ENCODE data around the gene AFF3.
"Not testable (repeated sequence)": the region's sequence is repeated elsewhere in the genome, so short reads cannot be mapped to it uniquely, and the experiment has no call there.

The AFF3 gene, protein sequence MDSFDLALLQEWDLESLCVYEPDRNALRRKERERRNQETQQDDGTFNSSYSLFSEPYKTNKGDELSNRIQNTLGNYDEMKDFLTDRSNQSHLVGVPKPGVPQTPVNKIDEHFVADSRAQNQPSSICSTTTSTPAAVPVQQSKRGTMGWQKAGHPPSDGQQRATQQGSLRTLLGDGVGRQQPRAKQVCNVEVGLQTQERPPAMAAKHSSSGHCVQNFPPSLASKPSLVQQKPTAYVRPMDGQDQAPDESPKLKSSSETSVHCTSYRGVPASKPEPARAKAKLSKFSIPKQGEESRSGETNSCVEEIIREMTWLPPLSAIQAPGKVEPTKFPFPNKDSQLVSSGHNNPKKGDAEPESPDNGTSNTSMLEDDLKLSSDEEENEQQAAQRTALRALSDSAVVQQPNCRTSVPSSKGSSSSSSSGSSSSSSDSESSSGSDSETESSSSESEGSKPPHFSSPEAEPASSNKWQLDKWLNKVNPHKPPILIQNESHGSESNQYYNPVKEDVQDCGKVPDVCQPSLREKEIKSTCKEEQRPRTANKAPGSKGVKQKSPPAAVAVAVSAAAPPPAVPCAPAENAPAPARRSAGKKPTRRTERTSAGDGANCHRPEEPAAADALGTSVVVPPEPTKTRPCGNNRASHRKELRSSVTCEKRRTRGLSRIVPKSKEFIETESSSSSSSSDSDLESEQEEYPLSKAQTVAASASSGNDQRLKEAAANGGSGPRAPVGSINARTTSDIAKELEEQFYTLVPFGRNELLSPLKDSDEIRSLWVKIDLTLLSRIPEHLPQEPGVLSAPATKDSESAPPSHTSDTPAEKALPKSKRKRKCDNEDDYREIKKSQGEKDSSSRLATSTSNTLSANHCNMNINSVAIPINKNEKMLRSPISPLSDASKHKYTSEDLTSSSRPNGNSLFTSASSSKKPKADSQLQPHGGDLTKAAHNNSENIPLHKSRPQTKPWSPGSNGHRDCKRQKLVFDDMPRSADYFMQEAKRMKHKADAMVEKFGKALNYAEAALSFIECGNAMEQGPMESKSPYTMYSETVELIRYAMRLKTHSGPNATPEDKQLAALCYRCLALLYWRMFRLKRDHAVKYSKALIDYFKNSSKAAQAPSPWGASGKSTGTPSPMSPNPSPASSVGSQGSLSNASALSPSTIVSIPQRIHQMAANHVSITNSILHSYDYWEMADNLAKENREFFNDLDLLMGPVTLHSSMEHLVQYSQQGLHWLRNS (N-terminal part only)

DNA sequence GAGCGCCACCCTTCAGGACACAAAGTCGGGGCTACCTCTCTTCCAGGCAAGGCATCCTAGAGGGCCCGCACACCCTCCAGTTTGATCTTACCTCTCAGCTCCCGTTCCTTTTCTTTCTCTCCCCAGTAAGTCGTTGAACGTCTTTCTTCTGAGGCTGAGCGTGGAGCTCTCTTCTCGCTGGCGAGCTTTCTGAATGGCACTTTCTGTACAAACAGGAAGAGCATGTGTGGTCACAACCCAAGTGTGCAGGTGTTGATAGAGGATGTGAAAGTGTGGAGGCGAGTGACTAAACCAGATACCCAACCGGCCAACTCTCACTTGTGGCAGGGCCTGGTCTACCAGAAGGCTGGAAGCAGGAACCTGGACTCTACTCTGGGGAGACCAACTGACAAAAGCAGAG is at the start of gene AFF3:
AFF3 (minus strand) TSS at position 198 of the 400 bp plus-strand sequence. CDS start 38,136 bp downstream, outside the sequence.
- DNase-seq (ENCODE audit: low read depth in 2 of 3, low spot score in 1 of 3), result peak; percentile 45 to 58 (median 54)

DNA sequence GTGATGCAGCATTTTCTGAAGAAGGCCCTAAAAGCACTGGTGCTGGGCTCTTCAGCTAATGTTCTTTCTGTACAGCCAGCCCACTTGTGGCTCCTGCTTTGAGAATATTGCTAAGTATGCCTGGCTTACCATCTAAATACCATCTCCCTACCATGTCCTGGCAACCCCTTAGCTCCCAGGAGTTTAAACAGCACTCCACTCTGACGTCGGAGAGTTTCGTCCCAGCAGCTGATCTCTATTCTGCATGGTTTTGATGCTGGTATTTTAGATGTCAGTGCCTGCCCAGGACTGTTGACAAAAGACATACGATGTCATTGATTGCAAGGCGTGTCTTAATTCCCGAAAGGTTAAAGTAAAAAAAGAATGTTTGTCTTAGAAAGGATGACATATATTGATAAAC is 47.0 kb upstream of the AFF3 start:
- DNase-seq (ENCODE audit: low read depth in 2 of 3, low spot score in 1 of 3), result no peak

DNA sequence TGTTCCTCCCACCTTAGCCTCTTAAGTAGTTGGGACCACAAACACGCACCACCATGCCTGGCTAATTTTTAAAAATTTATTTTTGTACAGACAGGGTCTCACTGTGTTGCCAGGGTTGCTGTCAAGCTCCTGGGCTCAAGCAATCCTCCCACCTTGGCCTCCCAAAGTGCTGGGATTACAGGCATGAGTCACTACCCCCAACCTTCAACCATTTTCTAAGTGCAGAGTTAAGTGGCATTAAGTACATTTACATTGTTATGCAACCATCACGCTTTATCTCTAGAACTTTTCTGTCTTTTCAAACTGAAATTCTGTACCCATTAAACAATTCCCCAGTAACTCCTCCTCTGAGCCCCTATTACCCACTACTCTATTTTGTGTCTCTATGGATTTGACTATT is 45.9 kb upstream of the AFF3 start:
- no peak for DNase-seq (ENCODE audit: low read depth in 2 of 3, low spot score in 1 of 3)

DNA sequence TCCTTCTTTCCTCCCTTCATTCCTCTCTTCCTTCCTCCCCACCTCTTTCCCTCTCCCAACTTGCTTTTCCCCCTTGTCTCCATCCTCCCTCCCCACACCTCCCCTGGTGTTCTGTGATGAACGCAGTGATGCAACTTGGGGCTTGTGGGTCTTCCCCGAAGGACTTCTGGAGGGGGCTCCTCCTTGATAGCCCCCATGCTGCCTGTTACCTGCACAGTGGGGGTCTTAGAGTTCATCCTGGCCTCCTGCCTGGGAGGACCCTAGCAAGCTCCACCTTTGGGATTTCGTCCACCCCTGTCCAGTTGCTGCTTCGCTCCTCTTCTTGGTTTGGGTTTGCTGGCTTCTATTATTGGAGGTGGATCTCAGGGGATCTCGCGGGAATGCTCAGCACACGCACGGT is 43.7 kb upstream of the AFF3 start:
- DNase-seq (ENCODE audit: low read depth in 2 of 3, low spot score in 1 of 3), result no peak

DNA sequence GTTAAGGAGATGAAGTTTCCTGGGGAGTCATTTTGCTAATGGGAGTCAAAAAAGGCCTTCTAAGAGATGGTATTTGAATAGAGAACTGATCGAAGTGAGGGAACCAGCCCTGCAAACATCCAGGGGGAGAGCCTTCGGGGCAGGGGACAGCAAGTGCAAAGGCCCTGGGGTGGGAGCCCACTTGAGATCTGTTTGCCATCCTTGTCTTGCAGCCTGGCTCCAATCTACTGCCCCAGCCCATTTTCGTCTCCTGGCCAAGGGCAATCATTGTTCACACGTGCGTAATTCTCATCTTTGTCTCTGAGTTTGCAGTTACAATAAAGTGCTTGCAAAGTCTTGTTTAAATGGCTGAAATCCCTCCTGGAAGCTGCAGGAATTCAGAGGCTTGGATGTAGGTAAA is 43.1 kb upstream of the AFF3 start:
- no peak for DNase-seq (ENCODE audit: low read depth in 2 of 3, low spot score in 1 of 3)

DNA sequence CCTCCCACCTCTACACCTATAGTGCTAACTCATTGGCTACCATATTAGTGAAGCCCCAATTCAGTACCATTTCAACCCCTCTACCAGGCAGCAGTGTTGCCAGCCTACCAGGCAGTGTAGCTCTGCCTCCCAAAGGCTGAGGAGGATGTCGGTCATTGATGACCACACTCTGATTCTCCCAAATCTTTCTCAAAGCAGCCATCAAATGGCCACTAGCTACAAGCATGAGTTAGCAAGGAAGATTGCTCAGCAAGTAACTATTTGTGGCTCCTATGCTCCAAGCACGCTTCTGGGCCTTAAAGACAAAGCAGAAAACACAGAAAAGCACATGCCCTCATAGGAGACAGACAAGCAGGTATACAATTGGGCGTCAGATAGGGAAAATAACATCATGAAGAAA is 42.7 kb upstream of the AFF3 start:
- no peak for DNase-seq (ENCODE audit: low read depth in 2 of 3, low spot score in 1 of 3)

DNA sequence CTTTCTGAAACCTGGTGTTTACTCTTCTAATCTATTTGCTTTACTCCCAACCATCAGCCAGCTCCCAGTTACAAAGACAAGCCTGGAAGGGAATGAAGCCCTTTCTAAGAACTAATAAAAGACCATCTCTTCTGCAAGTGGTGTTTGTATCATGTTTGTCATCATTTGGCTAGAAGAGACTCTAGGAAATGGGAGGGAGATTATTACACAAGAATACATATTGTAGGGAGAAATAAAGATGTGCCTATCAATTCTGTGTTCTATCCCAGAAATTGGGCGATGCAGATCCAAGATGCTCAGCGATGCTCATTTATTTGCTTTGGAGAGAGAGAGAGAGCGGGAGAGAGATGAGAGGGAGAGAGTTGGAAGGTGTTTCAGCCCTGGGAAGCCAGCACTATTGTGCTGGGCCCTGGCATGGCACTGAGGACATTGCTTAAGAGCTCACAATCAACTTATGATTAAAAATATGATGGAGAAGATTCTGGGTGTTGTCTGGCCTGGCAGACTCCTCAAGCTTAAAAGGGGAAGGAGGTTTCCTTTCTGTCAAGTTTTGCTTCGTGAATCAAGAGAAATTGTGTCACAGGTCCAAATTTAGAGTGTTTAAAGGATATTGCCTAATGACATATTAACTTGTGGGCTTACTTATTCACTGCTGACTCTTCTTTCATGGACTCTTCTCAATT is 41.8 kb upstream of the AFF3 start:
- DNase-seq (ENCODE audit: low read depth in 2 of 3, low spot score in 1 of 3), result no peak

DNA sequence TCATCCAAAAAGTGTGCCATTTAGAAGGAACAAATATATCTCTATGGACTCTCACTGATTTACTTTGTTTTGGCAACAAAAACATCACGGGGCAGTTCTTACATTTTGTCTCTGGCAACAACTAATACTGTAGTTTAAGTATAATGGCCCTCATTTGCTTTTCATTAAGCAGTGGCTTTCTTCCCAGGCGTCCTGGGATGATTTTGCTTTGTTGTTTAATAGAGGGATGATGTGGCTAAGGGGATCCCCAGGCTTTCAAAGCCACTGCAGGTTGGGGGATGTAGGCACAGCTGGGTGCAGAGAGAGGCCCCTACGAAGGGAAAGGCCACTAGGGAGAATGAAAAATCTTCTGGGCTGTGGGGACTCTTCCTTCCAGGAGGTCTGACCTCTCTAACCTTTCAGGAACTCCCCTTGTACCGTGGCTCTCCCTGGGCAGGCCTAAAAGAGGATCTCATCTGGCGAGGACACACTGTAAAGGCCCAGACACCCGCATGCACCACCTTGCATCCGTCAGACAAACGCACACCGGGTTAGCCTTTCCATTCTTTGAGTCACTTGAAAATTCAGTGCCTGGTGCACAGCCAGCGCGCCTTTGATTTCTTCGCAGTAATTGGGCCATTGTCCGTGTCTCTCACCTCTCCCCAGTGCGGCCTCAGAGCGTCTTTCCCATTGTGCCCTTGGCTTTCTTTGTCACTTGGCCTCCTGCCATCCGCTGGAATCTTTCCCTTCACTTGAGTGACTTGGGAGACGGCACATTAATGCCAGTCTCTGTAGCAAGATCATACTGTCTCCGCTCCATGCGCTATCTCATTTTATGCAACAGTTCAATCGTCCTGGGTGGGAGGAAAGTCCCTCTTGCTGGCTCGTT is 40.3 kb upstream of the AFF3 start:
- DNase-seq (ENCODE audit: low read depth in 2 of 3, low spot score in 1 of 3), result no peak

DNA sequence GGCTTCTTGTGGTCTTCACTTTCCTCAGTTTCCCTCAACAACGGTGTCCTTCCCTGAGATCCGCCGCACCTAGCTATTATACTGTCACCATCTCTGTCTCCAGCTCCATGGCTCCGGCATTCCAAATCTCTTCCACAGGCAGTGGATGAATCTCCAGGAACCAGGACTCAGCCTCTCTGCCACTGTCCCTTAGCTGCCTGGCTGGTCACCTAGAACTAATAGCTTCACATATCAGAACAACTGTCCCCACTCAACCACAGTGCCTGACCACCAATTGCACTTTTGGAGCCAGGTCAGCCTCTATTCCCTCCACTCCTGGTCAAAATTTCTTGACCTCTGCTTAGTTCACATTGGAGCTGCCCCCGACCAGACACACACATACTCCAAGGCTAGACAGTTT is 38.1 kb upstream of the AFF3 start:
- DNase-seq (ENCODE audit: low read depth in 2 of 3, low spot score in 1 of 3), result no peak

DNA sequence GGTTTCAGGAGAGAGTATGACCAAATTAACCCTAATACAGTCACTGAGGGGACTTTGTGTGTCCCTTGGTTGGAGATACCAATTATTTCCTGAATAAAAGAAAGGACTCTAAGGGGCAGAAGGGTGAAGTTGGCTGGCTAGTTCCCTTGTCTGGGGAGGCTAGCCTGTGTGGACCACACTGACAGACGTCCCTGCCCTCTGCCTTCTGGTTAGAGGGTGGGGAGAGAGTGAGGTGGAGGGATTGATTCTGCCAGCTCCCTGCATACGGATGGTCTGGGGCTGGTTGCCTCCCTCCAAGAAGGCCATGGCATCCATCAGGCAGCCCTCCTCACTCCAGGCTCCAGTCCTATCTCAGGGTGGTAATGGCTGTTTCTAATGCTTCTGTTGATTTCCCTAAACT is 37.4 kb upstream of the AFF3 start:
- no peak for DNase-seq (ENCODE audit: low read depth in 2 of 3, low spot score in 1 of 3)

DNA sequence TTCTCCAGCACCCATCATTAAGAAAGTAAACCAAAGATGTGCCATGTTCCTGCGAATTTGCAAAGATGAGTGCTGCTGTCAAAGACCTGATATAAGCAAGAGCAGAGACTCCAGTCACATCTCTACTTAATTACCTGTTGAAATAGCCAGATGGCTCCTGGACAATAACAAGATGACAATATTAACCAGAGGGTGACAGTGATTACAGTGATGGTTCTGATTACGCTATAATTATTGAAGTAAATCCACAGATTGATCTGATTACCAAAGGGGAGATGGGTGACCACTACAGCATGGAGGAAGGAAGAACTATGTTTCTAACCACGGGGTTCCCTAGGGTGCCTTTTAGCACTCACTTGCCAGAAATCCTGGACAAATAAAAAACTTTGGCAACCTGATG is 36.5 kb upstream of the AFF3 start:
- DNase-seq (ENCODE audit: low read depth in 2 of 3, low spot score in 1 of 3), result no peak

DNA sequence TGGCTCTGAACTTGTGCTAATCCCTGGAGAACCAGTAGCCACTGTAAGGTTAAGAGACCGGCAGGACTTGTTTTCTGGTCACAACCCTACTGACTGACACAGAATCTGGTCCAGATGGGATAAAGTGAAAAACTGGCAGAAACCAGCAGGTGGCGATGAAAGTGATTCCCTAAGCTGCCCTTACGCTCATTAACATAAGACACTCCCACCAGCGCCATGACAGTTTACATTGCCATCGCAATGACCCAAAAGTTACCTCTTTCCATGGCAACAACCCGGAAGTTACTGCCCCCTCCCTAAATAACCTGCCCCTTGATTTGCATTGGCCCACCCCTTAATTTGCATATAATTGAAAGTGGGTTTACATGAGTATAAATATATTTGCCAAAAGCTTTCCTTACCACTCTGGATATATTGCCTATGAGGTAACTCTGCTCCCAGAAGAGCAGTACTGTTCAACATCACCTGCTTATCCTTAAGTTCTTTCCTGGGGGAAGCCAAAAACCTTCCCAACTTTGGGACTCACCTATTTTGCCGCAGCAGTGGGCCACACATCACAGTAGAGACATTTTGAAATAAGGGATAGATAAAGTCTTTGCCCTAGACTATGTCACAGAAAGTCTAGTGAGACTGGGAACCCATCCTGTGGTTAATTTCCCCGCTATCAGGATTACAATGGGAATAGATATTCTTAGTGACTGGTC is 35.8 kb upstream of the AFF3 start:
- peak; percentile 4 to 13 (median 10) for DNase-seq (ENCODE audit: low read depth in 2 of 3, low spot score in 1 of 3)

DNA sequence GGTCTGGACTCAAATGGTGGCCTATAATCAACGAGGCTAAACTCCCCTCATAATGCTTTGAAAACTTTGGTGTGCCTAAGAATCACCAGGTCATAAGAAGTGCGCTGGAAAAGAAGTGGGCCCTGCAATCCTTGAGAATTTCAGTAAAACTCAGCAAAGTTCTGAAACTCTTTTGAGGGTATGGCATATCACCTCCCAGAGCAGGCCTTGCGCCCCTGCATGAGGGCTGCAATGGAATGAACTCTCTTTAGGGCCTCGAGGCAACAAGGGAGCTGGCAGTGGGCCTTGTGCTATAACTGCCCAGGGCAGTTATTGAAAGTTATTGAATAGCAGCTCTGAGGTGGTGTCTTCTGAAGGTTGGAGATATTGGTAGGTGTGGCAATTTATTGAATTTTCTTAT is 34.5 kb upstream of the AFF3 start:
- no peak for DNase-seq (ENCODE audit: low read depth in 2 of 3, low spot score in 1 of 3)

DNA sequence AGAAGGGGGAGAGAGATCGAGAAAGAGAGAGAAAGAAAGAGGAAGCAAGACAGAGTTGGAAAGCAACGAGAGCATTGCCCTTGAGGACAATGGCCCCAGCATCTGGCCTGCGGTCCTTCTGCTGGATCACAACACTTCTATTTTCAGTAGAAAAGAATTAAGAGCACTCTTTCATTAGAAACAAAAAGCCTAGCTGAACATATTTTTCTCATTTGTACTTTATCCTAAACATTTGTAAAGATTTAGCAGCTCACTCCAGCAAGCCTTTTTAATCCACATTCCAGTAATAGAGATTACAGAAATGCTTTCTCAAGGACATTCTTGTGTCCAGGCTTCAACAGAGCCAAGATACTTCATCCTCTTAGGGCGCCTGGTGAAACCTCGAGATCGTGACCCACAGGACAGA is 31.6 kb upstream of the AFF3 start:
- DNase-seq (ENCODE audit: low read depth in 2 of 3, low spot score in 1 of 3), result no peak

DNA sequence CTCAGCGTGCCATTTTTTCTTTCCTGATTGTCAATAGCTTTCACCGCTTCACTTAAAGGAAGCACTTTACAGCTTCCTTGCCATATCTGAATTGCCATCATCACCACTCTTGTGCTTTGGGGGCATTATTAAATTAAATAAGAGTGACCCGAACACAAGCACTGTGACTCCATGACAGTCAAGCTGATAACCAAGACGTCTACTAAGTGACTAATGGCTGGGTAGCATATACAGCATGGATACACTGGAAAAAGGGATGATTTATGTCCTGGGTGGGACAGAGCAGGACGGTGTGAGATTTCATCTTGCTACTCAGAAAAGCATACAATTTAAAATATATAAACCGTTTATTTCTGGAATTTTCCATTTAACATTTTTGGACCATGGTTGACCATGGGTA is 24.3 kb upstream of the AFF3 start:
- DNase-seq (ENCODE audit: low read depth in 2 of 3, low spot score in 1 of 3), result no peak

DNA sequence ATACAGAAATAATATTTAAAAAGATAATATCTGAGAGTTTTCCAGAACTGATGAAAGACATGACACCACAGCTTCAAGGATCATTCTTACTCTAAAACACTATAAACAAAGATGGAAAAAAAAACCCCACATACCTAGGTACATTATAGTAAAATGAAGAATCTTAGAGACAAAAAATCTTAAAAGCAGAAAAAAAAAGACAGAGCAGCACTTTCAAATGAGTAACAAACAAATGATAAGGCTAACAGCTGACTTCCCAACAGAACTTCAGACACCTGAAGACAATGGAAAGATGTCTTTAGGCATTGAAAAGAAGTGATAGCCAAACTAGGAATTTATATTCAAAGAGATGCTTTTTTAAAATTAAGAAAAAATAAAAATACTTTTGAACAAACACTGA is 21.2 kb upstream of the AFF3 start:
- no peak for DNase-seq (ENCODE audit: low read depth in 2 of 3, low spot score in 1 of 3)

DNA sequence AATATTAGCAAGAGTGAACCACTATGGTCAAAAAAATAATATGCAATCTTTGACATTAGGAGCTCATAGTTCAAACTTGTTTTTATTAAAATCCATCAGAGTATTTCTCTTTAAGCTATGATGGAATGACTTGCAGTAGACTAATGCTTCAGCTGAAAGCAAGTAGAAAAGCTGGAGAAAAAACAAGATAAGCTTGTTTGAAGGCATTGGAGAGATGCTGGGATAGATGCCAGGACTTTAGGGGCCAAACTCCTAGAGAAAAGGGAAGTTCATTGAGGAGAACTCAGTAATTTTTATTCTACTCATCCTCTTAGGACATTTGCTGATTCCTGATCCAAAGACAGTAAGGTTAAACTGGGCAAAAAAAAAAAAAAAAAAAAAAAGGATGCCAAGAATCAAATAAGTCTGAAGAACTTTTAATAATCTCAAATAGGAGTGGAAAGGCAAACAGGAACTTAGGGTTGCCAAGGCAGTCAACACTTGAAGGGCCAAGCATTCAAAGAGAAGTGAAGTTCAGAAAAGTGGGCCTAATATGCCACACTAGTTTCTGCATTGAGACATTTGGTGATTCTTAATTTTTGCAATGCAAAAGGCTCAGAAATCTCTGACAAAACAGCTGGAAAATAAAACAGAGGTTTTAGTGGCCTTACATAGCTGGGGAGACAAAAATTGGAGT is 19.7 kb upstream of the AFF3 start:
- no peak for DNase-seq (ENCODE audit: low read depth in 2 of 3, low spot score in 1 of 3)

DNA sequence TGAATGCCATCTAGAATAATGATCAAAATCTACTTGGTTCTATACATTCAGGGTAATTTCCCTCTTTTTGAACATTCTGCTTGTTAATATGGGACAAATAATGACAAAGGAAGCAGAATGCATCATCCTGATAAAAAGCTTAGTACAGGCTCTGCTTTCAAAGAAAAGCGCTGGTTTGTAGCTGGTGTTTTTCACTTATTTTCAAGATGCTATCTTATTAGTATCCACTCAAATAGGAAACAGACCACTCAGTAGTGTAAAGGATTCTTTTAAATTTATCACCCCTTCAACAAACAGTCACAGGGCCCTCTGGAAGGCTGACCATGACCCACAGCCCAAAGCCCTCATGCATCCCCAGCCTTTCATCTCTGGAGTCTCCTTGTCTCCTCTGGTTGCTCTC is 18.0 kb upstream of the AFF3 start:
- no peak for DNase-seq (ENCODE audit: low read depth in 2 of 3, low spot score in 1 of 3)

DNA sequence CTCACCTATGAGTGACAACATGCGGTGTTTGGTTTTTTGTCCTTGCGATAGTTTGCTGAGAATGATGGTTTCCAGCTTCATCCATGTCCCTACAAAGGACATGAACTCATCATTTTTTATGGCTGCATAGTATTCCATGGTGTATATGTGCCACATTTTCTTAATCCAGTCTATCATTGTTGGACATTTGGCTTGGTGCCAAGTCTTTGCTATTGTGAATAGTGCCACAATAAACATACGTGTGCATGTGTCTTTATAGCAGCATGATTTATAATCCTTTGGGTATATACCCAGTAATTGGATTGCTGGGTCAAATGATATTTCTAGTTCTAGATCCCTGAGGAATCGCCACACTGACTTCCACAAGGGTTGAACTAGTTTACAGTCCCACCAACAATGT is 9.4 kb upstream of the AFF3 start:
- DNase-seq (ENCODE audit: low read depth in 2 of 3, low spot score in 1 of 3), result not testable (repeated sequence)
